Ishikawa (cell line): ENCODE results near the gene TRIOBP.

Experiments
- CEBPB ChIP-seq: IDR thresholded peaks from 2 replicates; pipeline ENCODE4 v1.6.1; 2012
- CREB1 ChIP-seq: IDR thresholded peaks from 2 replicates; pipeline ENCODE4 v1.6.1; 2012; ENCODE audit warnings: low read depth
- EGR1 ChIP-seq: IDR thresholded peaks from 2 replicates; pipeline ENCODE4 v1.6.1; 2012
- EP300 ChIP-seq: IDR thresholded peaks from 2 replicates; pipeline ENCODE4 v1.6.1; 2012; ENCODE audit warnings: borderline replicate concordance
- FOXM1 ChIP-seq: IDR thresholded peaks from 2 replicates; pipeline ENCODE4 v1.6.1; 2012; ENCODE audit warnings: low read depth, borderline replicate concordance
- MAX ChIP-seq: IDR thresholded peaks from 2 replicates; pipeline ENCODE4 v1.6.1; 2012
- NFIC ChIP-seq: IDR thresholded peaks from 2 replicates; pipeline ENCODE4 v1.6.1; 2012
- RAD21 ChIP-seq: IDR thresholded peaks from 2 replicates; pipeline ENCODE4 v1.6.1; 2012; ENCODE audit warnings: low read depth
- REST ChIP-seq: IDR thresholded peaks from 2 replicates; pipeline ENCODE4 v1.6.1; 2012; ENCODE audit warnings: low read depth, mild to moderate bottlenecking
- TAF1 ChIP-seq: IDR thresholded peaks from 2 replicates; pipeline ENCODE4 v1.6.1; 2012; ENCODE audit warnings: low read depth, mild to moderate bottlenecking
- TCF12 ChIP-seq: IDR thresholded peaks from 2 replicates; pipeline ENCODE4 v1.6.1; 2012; ENCODE audit warnings: low read depth
- TEAD4 ChIP-seq: IDR thresholded peaks from 2 replicates; pipeline ENCODE4 v1.6.1; 2012
- USF1 ChIP-seq: IDR thresholded peaks from 2 replicates; pipeline ENCODE4 v1.6.1; 2012
- YY1 ChIP-seq: IDR thresholded peaks from 2 replicates; pipeline ENCODE4 v1.6.1; 2012; ENCODE audit warnings: low read depth
- ZBTB7A ChIP-seq: IDR thresholded peaks from 2 replicates; pipeline ENCODE4 v1.6.1; 2012; ENCODE audit warnings: low read depth

Gene TRIOBP

GRCh38 chr22:37752189-37753087 lies 55.6 kb downstream of the TRIOBP start:
- TF ChIP-seq YY1 (no peak), NFIC (peak; percentile 97), TAF1 (no peak), FOXM1 (peak; percentile 65; the same call in 1 of the 2 replicates), MAX (peak; percentile 93), CEBPB (no peak), TEAD4 (peak; percentile 87), USF1 (peak; percentile 17), TCF12 (peak; percentile 95), CREB1 (no peak), REST (peak; percentile 50), RAD21 (peak; percentile 14; the same call in 1 of the 2 replicates), ZBTB7A (no peak; the same call in 1 of the 2 replicates), EGR1 (no peak), EP300 (peak; percentile 92; the same call in 1 of the 2 replicates)

GRCh38 chr22:37753746-37754145 lies 56.9 kb downstream of the TRIOBP start:
- TF ChIP-seq REST, result no peak
- peak; percentile 48; the same call in 1 of the 2 replicates for TF ChIP-seq EP300
- no peak for TF ChIP-seq YY1
- no peak for TF ChIP-seq USF1
- TF ChIP-seq CREB1, result no peak
- no peak for TF ChIP-seq FOXM1
- no peak for TF ChIP-seq RAD21
- TF ChIP-seq CEBPB, result no peak
- peak; percentile 67 for TF ChIP-seq NFIC
- TF ChIP-seq TCF12, result 0 out of 2 replicates have a peak, but pooled peaks have one; percentile 33
- TF ChIP-seq ZBTB7A, result 0 out of 2 replicates have a peak, but pooled peaks have one; percentile 72
- TF ChIP-seq TAF1, result no peak
- TF ChIP-seq TEAD4, result peak; percentile 56; the same call in 1 of the 2 replicates

GRCh38 chr22:37757663-37758062 lies 60.8 kb downstream of the TRIOBP start:
- TF ChIP-seq RAD21, result no peak
- TF ChIP-seq CEBPB, result no peak
- no peak for TF ChIP-seq YY1
- TF ChIP-seq EP300, result no peak
- no peak for TF ChIP-seq USF1
- TF ChIP-seq ZBTB7A, result no peak
- no peak for TF ChIP-seq EGR1
- no peak for TF ChIP-seq MAX
- TF ChIP-seq TCF12, result no peak
- no peak for TF ChIP-seq TAF1
- TF ChIP-seq FOXM1, result no peak
- TF ChIP-seq REST, result no peak
- TF ChIP-seq CREB1, result no peak
- TF ChIP-seq NFIC, result no peak
